Measurements from ENCODE around the gene ZNF33B. TPM values are rescaled to one million over a fixed set of nuclear protein-coding genes. Genes with fewer than 3 reads are reported as not detected.
"Not testable (repeated sequence)": the region's sequence is repeated elsewhere in the genome, so short reads cannot be mapped to it uniquely, and the experiment has no call there.

ZNF33B gene
- total RNA-seq = 47.2 TPM

DNA sequence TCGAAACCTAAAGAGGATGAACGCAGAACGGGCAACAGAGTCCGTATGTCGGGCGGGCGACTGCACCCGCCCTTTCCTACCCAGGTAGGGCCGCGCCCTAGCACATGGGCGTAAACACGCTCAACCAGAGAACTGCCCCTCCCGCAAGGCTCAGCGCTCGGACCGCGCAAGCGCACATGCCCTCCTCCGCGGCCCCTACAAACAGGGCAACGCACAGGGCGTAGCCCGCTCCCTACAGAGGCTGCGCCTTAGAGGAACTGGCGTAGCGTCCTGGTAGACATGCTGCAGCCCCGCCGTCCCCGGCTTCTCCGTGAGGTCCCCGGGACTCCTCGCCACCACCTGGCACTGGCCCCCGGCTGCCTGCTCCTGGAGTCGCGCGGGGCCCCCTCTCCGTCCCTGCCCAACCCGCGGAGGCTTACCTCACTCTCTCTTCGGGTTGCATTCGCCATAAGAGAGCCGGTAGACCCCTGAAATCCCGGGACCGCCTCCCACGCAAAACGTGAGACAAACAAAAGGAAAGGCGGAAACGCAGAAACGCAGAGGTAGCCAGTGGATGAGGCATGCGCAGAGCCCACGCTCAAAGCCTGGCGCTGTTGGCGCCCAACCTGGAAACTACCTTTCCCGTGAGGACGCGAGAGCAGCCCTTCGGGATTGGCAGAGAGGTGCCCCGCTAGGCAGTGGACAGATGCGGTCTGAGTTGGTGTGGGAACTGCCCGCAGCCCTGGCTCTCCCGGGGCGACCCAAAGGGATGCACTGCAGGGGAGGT, at the start of gene ZNF33B:
ZNF33B (minus strand) TSS at position 516 of the 766 bp plus-strand sequence. CDS start 1,642 bp downstream, outside the sequence.
- DNase-seq (ENCODE audit: low spot score) = peak; percentile 94

GRCh38 chr10:42684517-42684916, 46.1 kb upstream of the ZNF33B start:
- no peak for DNase-seq (ENCODE audit: low spot score)

DNA sequence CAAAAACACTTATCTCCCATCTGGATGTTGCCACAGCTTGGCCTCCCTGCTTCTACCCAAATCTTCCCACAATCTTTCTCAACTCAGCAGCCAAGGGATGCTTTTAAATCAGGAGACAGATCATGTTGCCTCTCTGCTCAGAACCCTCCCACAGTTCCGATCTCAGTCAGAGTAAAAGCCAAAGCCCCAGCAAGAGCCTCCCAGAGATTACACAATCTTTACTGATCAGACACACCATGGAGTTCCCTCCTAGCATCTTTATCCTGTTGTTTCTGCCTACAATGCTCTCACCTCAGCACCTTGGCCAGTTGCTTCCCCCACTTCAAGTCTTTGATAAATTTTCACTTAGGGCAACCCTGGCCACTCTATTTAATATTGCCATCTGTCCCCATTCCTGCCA, 41.9 kb upstream of the ZNF33B start:
- no peak for DNase-seq (ENCODE audit: low spot score)

DNA sequence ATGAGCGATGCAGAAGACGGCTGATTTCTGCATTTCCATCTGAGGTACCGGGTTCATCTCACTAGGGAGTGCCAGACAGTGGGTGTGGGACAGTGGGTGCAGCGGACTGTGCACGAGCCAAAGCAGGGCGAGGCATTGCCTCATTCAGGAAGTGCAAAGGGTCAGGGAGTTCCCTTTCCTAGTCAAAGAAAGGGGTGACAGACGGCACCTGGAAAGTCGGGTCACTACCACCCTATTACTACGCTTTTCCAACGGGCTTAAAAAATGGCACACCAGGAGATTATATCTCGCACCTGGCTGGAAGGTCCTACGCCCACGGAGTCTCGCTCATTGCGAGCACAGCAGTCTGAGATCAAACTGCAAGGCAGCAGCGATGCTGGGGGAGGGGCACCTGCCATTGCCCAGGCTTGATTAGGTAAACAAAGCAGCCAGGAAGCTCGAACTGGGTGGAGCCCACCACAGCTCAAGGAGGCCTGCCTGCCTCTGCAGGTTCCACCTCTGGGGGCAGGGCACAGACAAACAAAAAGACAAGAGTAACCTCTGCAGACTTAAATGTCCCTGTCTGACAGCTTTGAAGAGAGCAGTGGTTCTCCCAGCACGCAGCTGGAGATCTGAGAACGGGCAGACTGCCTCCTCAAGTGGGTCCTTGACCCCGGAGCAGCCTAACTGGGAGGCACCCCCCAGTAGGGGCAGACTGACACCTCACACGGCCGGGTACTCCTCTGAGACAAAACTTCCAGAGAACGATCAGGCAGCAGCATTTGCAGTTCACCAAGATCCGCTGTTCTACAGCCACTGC, 27.0 kb upstream of the ZNF33B start:
- DNase-seq (ENCODE audit: low spot score) = not testable (repeated sequence)

- DNase-seq (ENCODE audit: low spot score) = no peak
Observed at GRCh38 chr10:42654419-42654818, 16.0 kb upstream of the ZNF33B start.

GRCh38 chr10:42652858-42653257, 14.5 kb upstream of the ZNF33B start:
- no peak for DNase-seq (ENCODE audit: low spot score)

DNA sequence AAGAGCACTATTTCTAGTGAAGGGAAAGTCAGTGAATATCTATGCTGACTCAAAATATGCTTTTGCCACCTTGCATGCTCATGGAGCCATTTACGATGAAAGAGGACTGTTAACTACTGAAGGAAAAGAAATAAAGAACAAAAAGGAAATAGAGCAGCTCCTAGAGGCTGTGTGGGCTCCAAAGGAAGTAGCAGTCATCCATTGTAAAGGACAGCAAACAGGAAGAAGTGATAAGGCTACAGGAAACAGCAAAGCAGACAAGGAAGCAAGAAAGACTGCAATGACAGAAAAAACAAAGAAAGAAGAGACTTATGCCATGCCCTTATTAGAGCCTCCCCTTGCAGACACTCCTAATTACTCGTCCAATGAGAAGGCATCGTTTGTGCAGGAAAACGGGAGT, 12.0 kb upstream of the ZNF33B start:
- DNase-seq (ENCODE audit: low spot score) = no peak

GRCh38 chr10:42648512-42648911, 10.1 kb upstream of the ZNF33B start:
- no peak for DNase-seq (ENCODE audit: low spot score)

GRCh38 chr10:42646687-42647640, 8.6 kb upstream of the ZNF33B start:
- DNase-seq (ENCODE audit: low spot score) = peak; percentile 56

- DNase-seq (ENCODE audit: low spot score) = no peak
Observed at GRCh38 chr10:42646214-42646613, 7.8 kb upstream of the ZNF33B start.

GRCh38 chr10:42645516-42645915, 7.1 kb upstream of the ZNF33B start:
- DNase-seq (ENCODE audit: low spot score) = no peak

GRCh38 chr10:42645103-42645502, 6.7 kb upstream of the ZNF33B start:
- DNase-seq (ENCODE audit: low spot score) = no peak

DNA sequence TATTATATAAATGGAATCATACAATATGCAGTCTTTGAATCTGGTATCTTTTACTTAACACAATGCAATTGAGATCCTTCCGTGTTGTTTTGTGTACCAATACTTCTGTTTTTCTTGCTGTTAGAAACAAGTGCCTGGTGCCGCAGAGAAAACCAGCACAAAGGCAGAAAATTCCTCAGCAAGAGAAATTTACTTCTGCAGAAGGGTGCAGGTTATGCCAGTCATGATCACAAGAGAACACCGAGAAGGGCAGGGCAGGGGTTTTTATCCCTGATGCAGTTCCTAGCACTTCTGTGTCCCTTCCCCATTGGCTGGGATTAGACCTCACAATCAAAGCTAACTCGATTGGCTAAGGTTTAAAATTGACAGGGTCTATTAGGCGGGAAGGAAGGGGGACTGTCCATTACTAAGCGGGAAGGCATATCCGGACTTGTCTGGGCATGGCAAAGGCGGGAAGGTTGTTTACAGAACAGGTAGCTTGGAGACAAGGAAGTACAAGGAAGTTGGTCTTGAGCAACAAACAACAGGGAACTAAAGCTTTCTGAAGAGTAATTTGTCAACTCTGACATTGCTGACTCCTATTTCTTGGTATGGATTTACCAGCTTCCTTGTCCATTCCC, 2.4 kb upstream of the ZNF33B start:
- peak; percentile 83 for DNase-seq (ENCODE audit: low spot score)

DNA sequence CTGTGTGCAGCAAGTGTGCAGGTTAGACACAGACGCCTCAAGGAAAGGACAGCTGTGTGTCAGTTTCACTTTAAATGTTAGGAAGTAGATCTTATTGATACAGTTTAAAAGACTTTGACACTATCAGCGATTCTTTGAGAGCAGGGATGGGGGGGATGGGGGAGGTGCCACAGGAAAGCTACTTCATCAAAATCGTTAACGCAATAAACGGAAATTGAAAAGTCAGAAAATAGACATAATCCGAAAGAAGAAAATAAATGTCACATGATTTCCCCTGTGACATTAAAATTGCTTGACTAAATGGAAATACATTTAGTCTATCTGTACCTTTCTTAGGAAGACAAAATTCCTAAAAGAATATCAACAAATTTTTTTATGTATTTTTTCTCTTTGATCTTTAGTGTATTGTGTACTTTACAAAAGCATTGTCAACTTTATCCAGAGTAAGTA, 476 bp upstream of the ZNF33B start:
- DNase-seq (ENCODE audit: low spot score) = no peak

DNA sequence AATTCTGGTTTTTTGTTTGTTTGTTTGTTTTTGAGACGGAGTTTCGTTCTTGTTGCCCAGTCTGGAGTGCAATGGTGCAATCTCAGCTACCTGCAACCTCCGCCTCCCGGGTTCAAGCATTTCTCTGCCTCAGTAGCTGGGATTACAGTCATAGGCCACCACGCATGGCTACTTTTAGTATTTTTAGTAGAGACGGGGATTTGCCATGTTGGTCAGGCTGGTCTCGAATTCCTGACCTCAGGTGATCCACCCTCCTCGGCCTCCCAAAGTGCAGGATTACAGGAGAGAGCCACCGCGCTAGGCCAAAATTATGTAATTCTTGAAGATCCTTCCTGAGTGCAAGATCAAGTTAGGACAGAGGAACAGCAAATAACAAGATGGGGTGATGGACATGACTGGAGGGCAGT, 719 bp downstream of the ZNF33B start:
- DNase-seq (ENCODE audit: low spot score) = no peak

GRCh38 chr10:42637142-42637541, 1.2 kb downstream of the ZNF33B start:
- no peak for DNase-seq (ENCODE audit: low spot score)

DNA sequence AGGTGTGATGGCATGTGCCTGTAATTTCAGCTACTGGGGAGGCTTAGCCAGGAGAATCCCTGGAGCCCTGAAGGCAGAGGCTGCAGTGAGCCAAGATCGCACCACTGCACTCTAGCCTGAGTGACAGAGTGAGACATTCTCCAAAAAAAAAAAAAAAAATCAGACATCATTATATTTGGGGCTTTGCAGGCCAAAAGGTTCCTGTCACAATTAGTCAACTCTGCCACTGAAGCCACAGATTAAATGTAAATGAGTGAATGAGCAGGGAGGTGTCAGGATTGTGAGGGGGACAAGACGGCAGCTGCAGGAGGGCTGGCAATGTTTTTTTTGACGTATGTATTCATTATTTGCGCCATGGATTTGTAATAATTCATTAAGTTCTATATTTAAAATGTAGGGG, 3.3 kb downstream of the ZNF33B start:
- DNase-seq (ENCODE audit: low spot score) = no peak

DNA sequence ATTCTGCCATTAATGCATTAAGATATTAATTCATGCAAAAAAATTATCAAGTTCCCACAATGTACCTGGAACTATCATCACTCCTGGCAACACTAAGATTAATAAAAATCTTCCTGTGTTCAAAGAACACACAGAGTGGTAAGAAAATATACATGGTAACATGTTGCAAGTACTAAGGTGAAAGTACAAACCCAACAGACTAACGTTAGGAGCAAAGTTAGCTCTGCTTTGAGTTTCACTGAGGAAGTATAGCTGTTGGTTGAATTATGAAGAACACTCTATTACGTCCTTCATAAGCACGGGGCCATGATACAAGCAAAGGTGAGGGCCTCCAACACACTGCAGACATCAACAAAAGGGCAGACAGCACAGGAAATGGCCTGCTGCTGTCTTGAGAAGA, 5.8 kb downstream of the ZNF33B start:
- DNase-seq (ENCODE audit: low spot score) = no peak

DNA sequence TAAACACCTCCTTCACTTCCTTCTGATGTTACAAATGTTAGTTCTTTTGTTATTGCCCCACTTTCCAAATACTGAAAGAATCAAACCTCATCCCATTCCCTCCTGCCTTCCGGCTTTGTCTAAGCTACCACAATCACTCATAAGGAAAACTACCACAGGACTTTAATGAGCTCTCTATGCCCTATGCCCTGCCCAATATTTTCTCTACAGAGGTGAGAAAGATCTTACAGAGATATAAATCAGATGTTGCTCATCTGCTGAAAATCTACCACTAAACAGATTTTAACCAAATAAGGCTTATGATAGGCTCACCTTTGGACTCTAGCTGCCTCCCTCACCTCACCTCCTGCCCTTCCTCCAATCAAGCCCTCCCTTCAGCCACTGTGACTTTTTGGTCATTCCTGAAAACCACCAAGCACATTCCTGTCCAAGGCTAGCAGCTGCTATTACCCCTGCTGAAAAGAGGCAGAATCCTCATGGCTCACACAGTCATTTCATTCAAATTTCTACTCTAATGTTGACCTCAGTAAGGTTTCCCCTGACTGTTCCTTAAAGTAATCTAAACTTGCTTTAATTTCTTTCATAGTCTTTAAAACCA, 7.7 kb downstream of the ZNF33B start:
- DNase-seq (ENCODE audit: low spot score) = no peak

- DNase-seq (ENCODE audit: low spot score) = no peak
Observed at GRCh38 chr10:42623929-42624328, 14.4 kb downstream of the ZNF33B start.

GRCh38 chr10:42618424-42618823, 19.9 kb downstream of the ZNF33B start:
- DNase-seq (ENCODE audit: low spot score) = no peak

Data from mucosa of gallbladder (tissue), 1 donor.